HG03354 (cell line): ENCODE measurements around the gene PDSS1.
A peak's percentile ranks its signal among the peaks of the same experiment; 100 is the strongest.
"Not testable (repeated sequence)": the region's sequence is repeated elsewhere in the genome, so short reads cannot be mapped to it uniquely, and the experiment has no call there.

ENCODE experiments used
- ATAC-seq: cut with Tn5 transposase; IDR thresholded peaks from one replicate; pipeline ENCODE4 v1.9.1; 2021; ENCODE audit warnings: mild to moderate bottlenecking; ENCODE audit not compliant: unreplicated experiment, poor library complexity, severe bottlenecking

PDSS1 gene

DNA sequence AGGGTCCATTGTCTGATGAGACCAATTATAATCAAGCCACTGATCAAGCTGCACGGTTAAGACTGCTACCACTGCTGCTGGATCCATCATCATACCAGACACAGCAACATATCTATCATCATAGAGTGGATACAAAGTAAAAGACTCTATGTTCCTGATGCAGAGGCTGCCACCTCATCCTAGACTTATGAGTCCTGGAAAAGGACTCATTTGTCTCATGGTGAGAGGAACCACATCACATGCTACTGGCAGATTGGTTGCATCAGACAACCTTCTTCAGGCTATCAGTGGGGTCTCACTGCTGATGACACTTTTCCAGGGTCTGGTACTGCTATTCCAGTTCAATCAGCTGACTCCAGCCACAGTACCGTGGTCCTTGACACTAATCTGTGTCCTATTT, 84.3 kb downstream of the PDSS1 start:
- peak; percentile 5 for ATAC-seq

DNA sequence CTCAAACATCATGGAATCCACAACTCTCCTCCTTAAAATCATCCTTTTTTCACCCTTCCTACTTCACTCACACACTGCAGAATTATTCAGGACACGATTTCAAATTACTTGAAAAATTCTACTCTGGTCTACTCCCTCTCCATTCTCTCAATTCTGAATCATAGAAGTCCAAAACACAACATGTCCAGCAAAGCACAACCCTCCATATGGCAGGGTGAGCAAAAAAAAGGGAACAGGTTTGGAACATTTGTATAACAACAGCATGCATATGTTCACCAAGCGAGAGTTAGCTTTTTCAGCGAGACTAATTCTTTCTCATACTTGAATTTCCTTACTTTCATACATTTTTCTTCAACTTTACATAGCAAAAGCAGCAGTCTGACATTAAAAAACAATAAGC, 89.9 kb downstream of the PDSS1 start:
- ATAC-seq, result no peak

DNA sequence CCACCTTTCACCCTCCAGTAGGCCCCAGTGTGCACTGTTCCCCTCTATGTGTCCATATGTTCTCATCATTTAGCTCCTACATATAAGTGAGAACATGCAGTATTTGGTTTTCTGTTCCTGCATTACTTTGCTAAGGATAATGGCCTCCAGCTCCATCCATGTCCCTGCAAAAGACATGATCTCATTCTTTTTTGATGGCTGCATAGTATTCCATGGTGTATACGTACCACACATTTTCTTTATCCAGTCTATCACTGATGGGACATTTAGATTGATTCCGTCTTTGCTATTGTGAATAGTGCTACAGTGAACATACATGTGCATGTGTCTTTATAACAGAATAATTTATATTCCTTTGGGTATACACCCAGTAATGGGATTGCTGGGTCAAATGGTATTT, 92.3 kb downstream of the PDSS1 start:
- not testable (repeated sequence) for ATAC-seq

DNA sequence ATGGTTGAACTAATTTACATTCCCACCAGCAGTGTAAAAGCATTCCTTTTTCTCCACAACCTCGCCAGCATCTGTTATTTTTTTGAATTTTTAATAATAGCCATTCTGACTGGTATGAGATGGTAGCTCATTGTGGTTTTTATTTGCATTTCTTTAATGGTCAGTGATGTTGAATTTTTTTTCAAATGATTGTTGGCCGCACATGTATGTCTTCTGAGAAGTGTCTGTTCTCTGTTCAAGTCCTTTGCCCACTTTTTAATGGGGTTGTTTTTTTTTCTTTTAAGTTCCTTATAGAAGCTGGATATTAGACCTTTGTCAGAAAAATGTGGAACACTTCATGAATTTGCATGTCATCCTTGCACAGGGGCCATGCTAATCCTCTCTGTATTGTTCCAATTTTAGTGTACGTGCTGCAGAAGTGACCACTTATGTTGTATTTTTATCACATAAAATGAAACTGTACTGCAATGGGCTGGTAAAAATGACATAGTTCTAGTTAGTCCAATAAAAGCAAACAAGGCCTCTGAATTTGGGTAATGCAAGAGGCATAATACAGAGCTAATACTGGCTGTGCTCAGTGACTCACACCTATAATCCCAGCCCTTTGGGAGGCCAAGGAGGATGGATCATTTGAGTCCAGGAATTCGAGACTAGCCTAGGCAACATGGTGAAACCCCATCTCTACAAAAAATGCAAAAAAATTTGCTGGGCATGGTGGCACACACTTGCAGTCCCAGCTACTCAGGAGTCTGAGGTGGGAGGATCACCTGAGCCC, 92.9 kb downstream of the PDSS1 start:
- ATAC-seq, result no peak

DNA sequence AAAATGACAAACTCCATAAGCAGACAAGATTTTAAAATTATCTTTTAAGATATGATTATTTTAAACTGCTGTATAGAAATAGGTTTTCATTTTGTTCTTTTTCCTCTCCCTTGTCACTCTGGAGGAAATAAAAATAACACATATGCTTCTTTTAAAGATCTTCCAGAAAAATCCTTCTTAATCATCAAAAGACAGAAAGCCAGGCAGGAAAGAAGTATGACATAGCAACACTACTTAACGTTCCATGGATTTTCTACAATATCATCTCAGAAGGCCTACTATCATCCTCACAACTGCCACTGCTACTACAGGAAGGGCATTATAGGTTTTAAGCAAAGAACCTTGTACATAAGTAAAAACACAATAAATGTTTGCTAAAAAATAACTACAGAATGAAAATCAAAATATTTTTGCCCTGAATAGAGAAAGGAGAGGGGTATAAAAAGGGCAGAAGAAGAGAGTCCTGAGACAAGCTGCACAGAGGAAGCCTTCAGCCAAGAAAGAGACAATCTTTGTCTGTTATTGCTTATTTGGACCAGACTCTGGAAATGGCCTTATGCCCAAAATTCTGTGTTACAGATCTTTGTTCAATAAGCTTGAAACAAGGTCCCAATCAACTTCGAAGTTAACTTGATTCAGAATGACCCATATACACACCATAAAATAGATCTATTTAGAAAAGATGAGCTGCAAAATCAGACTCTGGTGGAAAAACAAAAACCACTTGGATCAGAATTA, 95.4 kb downstream of the PDSS1 start:
- ATAC-seq, result no peak
